ENCODE data around the gene TM7SF2. TPM values are rescaled to one million over a fixed set of nuclear protein-coding genes. Genes with fewer than 3 reads are reported as not detected.

Gene TM7SF2
- polyA plus RNA-seq, 1 donor (not counting 4 experiments of a cell fraction or from before 2014, with no cell fraction given), result 9.7 TPM

DNA sequence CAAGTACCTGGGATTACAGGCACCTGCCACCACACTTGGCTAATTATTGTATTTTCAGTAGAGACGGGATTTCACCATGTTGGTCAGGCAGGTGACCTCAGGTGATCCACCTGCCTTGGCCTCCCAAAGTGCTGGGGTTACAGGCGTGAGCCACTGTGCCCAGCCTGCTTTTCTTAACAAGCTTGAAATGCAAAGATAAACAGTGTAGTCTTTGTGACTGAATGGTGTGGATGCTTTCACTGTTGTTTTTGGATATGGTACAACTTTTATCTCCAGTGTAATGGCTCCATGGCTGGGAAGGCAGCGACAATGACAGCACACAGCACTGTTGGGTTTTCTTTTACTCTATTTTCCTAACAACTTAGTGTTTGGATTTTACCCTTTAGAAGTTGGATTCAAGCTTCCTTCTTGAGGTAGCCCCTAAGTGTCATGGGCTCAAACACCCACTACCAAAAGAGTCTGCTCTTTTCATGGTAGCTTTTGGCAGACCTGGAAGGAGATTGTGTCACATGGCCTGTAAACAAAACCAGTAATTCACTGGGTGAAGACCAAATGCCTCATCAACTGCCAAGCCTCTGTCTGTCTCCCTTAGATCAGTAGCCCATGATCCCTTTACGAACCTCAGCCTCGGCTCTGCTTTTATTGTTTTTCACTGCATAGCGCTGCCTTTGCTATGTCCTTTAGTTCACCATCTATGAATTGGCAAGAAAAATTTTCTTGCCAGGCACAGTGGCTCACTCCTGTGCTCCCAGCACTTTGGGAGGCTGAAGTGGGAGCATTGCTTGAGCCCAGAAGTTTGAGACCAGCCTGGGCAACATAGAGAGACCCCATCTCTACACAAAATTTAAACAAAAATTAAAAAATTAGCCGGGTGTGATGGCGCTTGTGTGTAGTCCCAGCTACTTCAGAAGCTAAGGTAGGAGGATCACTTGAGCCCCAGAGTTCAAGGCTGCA is 9.3 kb upstream of the TM7SF2 start:
- H3K36me3 ChIP-seq (ENCODE audit: control insufficient read depth in 2 of 2, extremely low read depth in 1 of 2, insufficient read depth in 2 of 2, low read length in 2 of 2), result peaks cover 6 to 10% of the 10 kb centered on the region in 2 experiments
- H3K27ac ChIP-seq (ENCODE audit: control insufficient read depth, insufficient read depth, low read length), result no peak overlapping the region
- no peak overlapping the region for H3K9ac ChIP-seq (ENCODE audit: control insufficient read depth, extremely low read depth, insufficient read depth, low read length)
- peaks cover 7% of the 10 kb centered on the region for H3K79me2 ChIP-seq (ENCODE audit: control insufficient read depth, insufficient read depth, low read length)
- no peaks in the 10 kb centered on the region for H3K4me1 ChIP-seq (ENCODE audit: control insufficient read depth, extremely low read depth, insufficient read depth, low read length)
- H3K4me3 ChIP-seq (ENCODE audit: control insufficient read depth in 2 of 3, extremely low read depth in 1 of 3, insufficient read depth in 2 of 3, low read depth in 1 of 3, low read length in 3 of 3), result no peak overlapping the region
- no peaks in the 10 kb centered on the region for H3K9me3 ChIP-seq (ENCODE audit: control insufficient read depth, low read depth, low read length)
- TF ChIP-seq, protein P1, sequence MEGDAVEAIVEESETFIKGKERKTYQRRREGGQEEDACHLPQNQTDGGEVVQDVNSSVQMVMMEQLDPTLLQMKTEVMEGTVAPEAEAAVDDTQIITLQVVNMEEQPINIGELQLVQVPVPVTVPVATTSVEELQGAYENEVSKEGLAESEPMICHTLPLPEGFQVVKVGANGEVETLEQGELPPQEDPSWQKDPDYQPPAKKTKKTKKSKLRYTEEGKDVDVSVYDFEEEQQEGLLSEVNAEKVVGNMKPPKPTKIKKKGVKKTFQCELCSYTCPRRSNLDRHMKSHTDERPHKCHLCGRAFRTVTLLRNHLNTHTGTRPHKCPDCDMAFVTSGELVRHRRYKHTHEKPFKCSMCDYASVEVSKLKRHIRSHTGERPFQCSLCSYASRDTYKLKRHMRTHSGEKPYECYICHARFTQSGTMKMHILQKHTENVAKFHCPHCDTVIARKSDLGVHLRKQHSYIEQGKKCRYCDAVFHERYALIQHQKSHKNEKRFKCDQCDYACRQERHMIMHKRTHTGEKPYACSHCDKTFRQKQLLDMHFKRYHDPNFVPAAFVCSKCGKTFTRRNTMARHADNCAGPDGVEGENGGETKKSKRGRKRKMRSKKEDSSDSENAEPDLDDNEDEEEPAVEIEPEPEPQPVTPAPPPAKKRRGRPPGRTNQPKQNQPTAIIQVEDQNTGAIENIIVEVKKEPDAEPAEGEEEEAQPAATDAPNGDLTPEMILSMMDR (optimal IDR thresholded peaks at IDR 0.05 in 1 of 3, IDR thresholded peaks at IDR 0.05 in 1 of 3, conservative IDR thresholded peaks at IDR 0.05 in 1 of 3; ENCODE audit: extremely low read depth in 1 of 3, insufficient read depth in 2 of 3, low read length in 3 of 3), result no peak
- TF ChIP-seq EZH2 (IDR thresholded peaks at IDR 0.05; ENCODE audit: low read length), result no peak
- H4K20me1 ChIP-seq (ENCODE audit: control insufficient read depth, extremely low read depth, insufficient read depth, low read length), result no peaks in the 10 kb centered on the region
- DNase-seq (ENCODE audit: low read depth, low spot score) (no peak), FAIRE-seq (no peak)
- no peak overlapping the region for H3K4me2 ChIP-seq (ENCODE audit: control insufficient read depth, extremely low read depth, insufficient read depth, low read depth, low read length)
- dilution Hi-C loops (cut with MboI; ENCODE audit: extremely low pct_ligation_motif_present, low sequenced_read_pairs), result no loop called here
- H2AFZ ChIP-seq (ENCODE audit: control insufficient read depth, low read length), result no peak overlapping the region
- H3K9me1 ChIP-seq (ENCODE audit: control insufficient read depth, extremely low read depth, insufficient read depth, low read length), result no peaks in the 10 kb centered on the region
- H3K27me3 ChIP-seq (ENCODE audit: control insufficient read depth, extremely low read depth, insufficient read depth, low read length), result no peaks in the 10 kb centered on the region

DNA sequence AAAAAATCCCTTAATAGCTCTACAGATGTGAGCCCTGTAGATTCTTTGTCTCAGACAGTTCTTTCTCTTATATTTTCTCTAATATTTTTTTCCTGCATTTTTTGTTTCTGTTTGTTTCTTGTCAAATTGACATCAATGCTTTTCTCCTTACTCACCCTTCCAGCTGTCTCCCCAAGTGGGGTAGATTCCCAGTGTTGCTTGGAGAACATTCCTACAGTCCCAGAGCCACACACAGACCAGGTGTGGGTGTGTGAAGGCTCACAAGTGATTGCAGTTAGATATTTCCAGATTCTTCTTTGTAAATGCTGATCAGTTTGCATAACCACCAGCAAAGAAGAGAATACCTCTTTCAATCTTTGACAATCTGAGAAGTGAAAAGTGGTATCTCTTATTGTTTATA is 8.2 kb upstream of the TM7SF2 start:
- H3K4me2 ChIP-seq (ENCODE audit: control insufficient read depth, extremely low read depth, insufficient read depth, low read depth, low read length), result no peak overlapping the region
- DNase-seq (ENCODE audit: low read depth, low spot score) (no peak), FAIRE-seq (no peak)
- dilution Hi-C loops (cut with MboI; ENCODE audit: extremely low pct_ligation_motif_present, low sequenced_read_pairs), result no loop called here
- H3K36me3 ChIP-seq (ENCODE audit: control insufficient read depth in 2 of 2, extremely low read depth in 1 of 2, insufficient read depth in 2 of 2, low read length in 2 of 2), result peaks cover 8 to 10% of the 10 kb centered on the region in 2 experiments
- no peaks in the 10 kb centered on the region for H3K9me3 ChIP-seq (ENCODE audit: control insufficient read depth, low read depth, low read length)
- H2AFZ ChIP-seq (ENCODE audit: control insufficient read depth, low read length), result no peak overlapping the region
- TF ChIP-seq, protein P1 (optimal IDR thresholded peaks at IDR 0.05 in 1 of 3, IDR thresholded peaks at IDR 0.05 in 1 of 3, conservative IDR thresholded peaks at IDR 0.05 in 1 of 3; ENCODE audit: extremely low read depth in 1 of 3, insufficient read depth in 2 of 3, low read length in 3 of 3), result no peak
- no peak for TF ChIP-seq EZH2 (IDR thresholded peaks at IDR 0.05; ENCODE audit: low read length)
- no peaks in the 10 kb centered on the region for H4K20me1 ChIP-seq (ENCODE audit: control insufficient read depth, extremely low read depth, insufficient read depth, low read length)
- H3K4me1 ChIP-seq (ENCODE audit: control insufficient read depth, extremely low read depth, insufficient read depth, low read length), result no peaks in the 10 kb centered on the region
- no peak overlapping the region for H3K4me3 ChIP-seq (ENCODE audit: control insufficient read depth in 2 of 3, extremely low read depth in 1 of 3, insufficient read depth in 2 of 3, low read depth in 1 of 3, low read length in 3 of 3)
- H3K9ac ChIP-seq (ENCODE audit: control insufficient read depth, extremely low read depth, insufficient read depth, low read length), result no peak overlapping the region
- no peak overlapping the region for H3K27ac ChIP-seq (ENCODE audit: control insufficient read depth, insufficient read depth, low read length)
- no peaks in the 10 kb centered on the region for H3K27me3 ChIP-seq (ENCODE audit: control insufficient read depth, extremely low read depth, insufficient read depth, low read length)
- H3K79me2 ChIP-seq (ENCODE audit: control insufficient read depth, insufficient read depth, low read length), result peaks cover 2% of the 10 kb centered on the region
- no peaks in the 10 kb centered on the region for H3K9me1 ChIP-seq (ENCODE audit: control insufficient read depth, extremely low read depth, insufficient read depth, low read length)
